HG03460 (cell line): ENCODE data around the gene SPATA2.
"Not testable (repeated sequence)": the region's sequence is repeated elsewhere in the genome, so short reads cannot be mapped to it uniquely, and the experiment has no call there.

ENCODE experiments used
- ATAC-seq: cut with Tn5 transposase; IDR thresholded peaks from one replicate; pipeline ENCODE4 v1.9.1; 2021; ENCODE audit not compliant: unreplicated experiment

SPATA2 gene

GRCh38 chr20:49863666-49864065 is 51.7 kb downstream of the SPATA2 start:
- no peak for ATAC-seq

- no peak for ATAC-seq
Measured at GRCh38 chr20:49862607-49863200, 52.6 kb downstream of the SPATA2 start.

GRCh38 chr20:49861232-49861631 is 54.1 kb downstream of the SPATA2 start:
- not testable (repeated sequence) for ATAC-seq

- ATAC-seq = no peak
Measured at GRCh38 chr20:49859807-49860206, 55.5 kb downstream of the SPATA2 start.

GRCh38 chr20:49859011-49859410 is 56.3 kb downstream of the SPATA2 start:
- no peak for ATAC-seq

GRCh38 chr20:49858076-49858585 is 57.2 kb downstream of the SPATA2 start:
- no peak for ATAC-seq

GRCh38 chr20:49856904-49857303 is 58.4 kb downstream of the SPATA2 start:
- no peak for ATAC-seq

GRCh38 chr20:49854190-49854875 is 61.0 kb downstream of the SPATA2 start:
- ATAC-seq = no peak

GRCh38 chr20:49853640-49854039 is 61.7 kb downstream of the SPATA2 start:
- no peak for ATAC-seq
